Measurements from ENCODE around the gene BNIP5. TPM values are rescaled to one million over a fixed set of nuclear protein-coding genes. Genes with fewer than 3 reads are reported as not detected.
A peak's percentile ranks its signal among the peaks of the same experiment; 100 is the strongest.

Gene BNIP5
- total and polyA plus RNA-seq, 5 donors from 2014 or later, result not detected

DNA sequence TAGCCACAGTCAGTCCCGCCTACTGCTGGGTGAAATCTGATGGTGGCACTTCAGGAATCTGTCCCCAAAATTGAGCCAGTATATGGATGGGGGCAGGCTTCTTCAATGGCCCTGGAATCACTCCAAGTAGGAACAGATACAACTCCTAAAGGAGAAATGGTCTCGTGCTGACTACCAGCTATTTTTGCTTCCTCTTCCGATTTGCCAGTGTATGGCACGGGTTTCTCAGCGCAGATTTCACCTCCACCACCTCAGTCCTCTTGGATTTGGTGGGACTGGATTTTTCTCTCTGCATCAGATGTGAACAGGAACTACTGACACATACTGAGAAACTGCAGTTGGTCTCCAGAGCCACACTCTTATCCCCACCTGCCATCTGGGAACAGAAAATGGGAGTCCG is 39.6 kb downstream of the BNIP5 start:
- Mint-ChIP-seq H3K4me3 (no peak overlapping the region), H3K27me3 (peaks cover 43% of the 10 kb centered on the region), H3K9me3 (peaks cover 0 to 2% (median 0%) of the 10 kb centered on the region in 7 donors), H3K4me1 (no peaks in the 10 kb centered on the region), H3K36me3 (no peaks in the 10 kb centered on the region), H3K27ac (no peak overlapping the region)
- no peaks in the 10 kb centered on the region for H3K9me3 ChIP-seq (ENCODE audit: control insufficient read depth in 2 of 2, low read length in 2 of 2)
- no peak for ATAC-seq (ENCODE audit: low read depth in 2 of 2)
- H3K4me3 ChIP-seq (ENCODE audit: low read depth, low read length), result no peak overlapping the region
- no peaks in the 10 kb centered on the region for H3K4me1 ChIP-seq (ENCODE audit: control insufficient read depth, insufficient read depth, low read length, poor library complexity, severe bottlenecking)
- H3K27ac ChIP-seq (ENCODE audit: insufficient read depth, low read length, poor library complexity, severe bottlenecking), result no peak overlapping the region
- no peaks in the 10 kb centered on the region for H3K36me3 ChIP-seq (ENCODE audit: control insufficient read depth, insufficient read depth, low read length)
- no peaks in the 10 kb centered on the region for H3K27me3 ChIP-seq (ENCODE audit: control insufficient read depth, insufficient read depth, low read length)
- DNase-seq, result no peak

DNA sequence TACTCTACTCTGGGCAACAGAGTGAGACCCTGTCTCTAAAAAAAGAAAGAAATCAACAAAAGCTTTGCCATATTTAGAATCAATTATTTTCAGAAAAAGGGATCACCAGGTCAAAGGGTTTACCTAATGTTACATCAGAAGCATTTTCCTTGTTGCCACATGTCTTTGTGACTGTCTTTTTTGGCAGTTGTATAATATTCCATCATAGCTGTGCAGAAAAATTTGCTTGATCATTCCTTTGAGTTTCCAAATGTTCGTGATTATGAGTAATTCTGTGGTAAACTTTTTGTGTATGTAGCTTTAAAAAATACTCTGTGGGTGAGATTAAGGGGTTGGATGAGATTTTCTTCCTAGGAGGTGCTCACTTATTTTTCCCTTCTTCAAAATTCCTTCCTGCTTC is 40.4 kb downstream of the BNIP5 start:
- no peaks in the 10 kb centered on the region for H3K36me3 ChIP-seq (ENCODE audit: control insufficient read depth, insufficient read depth, low read length)
- peaks cover 40% of the 10 kb centered on the region for H3K27me3 Mint-ChIP-seq
- no peak overlapping the region for H3K4me3 ChIP-seq (ENCODE audit: low read depth, low read length)
- no peaks in the 10 kb centered on the region for H3K36me3 Mint-ChIP-seq
- no peak overlapping the region for H3K27ac ChIP-seq (ENCODE audit: insufficient read depth, low read length, poor library complexity, severe bottlenecking)
- ATAC-seq (ENCODE audit: low read depth in 2 of 2), result no peak
- H3K27ac Mint-ChIP-seq, result no peak overlapping the region
- DNase-seq, result no peak
- H3K4me3 Mint-ChIP-seq, result no peak overlapping the region
- H3K9me3 ChIP-seq (ENCODE audit: control insufficient read depth in 2 of 2, low read length in 2 of 2), result no peaks in the 10 kb centered on the region
- no peaks in the 10 kb centered on the region for H3K4me1 Mint-ChIP-seq
- H3K4me1 ChIP-seq (ENCODE audit: control insufficient read depth, insufficient read depth, low read length, poor library complexity, severe bottlenecking), result no peaks in the 10 kb centered on the region
- H3K9me3 Mint-ChIP-seq, result peaks cover 0 to 1% (median 0%) of the 10 kb centered on the region in 7 donors
- no peaks in the 10 kb centered on the region for H3K27me3 ChIP-seq (ENCODE audit: control insufficient read depth, insufficient read depth, low read length)

DNA sequence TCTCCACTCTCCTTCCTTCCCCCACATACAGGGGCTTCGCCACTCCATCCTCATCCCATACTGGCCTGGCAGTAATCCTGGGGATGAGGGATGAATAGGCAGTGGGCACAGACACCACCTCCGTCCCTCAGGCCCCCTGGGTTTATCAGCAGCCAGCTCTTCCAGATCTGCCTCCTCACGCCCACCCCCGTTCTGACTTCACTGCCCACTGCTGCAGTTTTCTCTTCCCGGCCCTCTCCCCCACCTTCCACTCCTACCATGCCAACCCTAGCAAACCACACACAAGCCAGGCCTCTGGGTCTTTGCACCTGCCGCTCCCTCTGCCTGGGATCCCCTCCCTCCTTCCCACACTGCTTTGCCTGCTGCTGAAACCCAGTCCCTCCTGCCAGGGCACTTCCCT is 44.5 kb downstream of the BNIP5 start:
- Histone ChIP-seq H3K9me3 (ENCODE audit: control insufficient read depth in 2 of 2, low read length in 2 of 2) (no peaks in the 10 kb centered on the region), H3K4me3 (ENCODE audit: low read depth, low read length) (no peak overlapping the region), H3K27me3 (ENCODE audit: control insufficient read depth, insufficient read depth, low read length) (peaks cover 4% of the 10 kb centered on the region), H3K27ac (ENCODE audit: insufficient read depth, low read length, poor library complexity, severe bottlenecking) (no peak overlapping the region), H3K36me3 (ENCODE audit: control insufficient read depth, insufficient read depth, low read length) (no peaks in the 10 kb centered on the region), H3K4me1 (ENCODE audit: control insufficient read depth, insufficient read depth, low read length, poor library complexity, severe bottlenecking) (peaks cover 3% of the 10 kb centered on the region)
- no peak for DNase-seq
- peaks cover 21% of the 10 kb centered on the region for H3K27me3 Mint-ChIP-seq
- H3K36me3 Mint-ChIP-seq, result no peaks in the 10 kb centered on the region
- peaks cover 0 to 1% (median 0%) of the 10 kb centered on the region in 7 donors for H3K9me3 Mint-ChIP-seq
- no peak for ATAC-seq (ENCODE audit: low read depth in 2 of 2)
- no peak overlapping the region for H3K4me3 Mint-ChIP-seq
- peaks cover 0 to 7% (median 2%) of the 10 kb centered on the region in 4 donors for H3K4me1 Mint-ChIP-seq
- H3K27ac Mint-ChIP-seq, result no peak overlapping the region

DNA sequence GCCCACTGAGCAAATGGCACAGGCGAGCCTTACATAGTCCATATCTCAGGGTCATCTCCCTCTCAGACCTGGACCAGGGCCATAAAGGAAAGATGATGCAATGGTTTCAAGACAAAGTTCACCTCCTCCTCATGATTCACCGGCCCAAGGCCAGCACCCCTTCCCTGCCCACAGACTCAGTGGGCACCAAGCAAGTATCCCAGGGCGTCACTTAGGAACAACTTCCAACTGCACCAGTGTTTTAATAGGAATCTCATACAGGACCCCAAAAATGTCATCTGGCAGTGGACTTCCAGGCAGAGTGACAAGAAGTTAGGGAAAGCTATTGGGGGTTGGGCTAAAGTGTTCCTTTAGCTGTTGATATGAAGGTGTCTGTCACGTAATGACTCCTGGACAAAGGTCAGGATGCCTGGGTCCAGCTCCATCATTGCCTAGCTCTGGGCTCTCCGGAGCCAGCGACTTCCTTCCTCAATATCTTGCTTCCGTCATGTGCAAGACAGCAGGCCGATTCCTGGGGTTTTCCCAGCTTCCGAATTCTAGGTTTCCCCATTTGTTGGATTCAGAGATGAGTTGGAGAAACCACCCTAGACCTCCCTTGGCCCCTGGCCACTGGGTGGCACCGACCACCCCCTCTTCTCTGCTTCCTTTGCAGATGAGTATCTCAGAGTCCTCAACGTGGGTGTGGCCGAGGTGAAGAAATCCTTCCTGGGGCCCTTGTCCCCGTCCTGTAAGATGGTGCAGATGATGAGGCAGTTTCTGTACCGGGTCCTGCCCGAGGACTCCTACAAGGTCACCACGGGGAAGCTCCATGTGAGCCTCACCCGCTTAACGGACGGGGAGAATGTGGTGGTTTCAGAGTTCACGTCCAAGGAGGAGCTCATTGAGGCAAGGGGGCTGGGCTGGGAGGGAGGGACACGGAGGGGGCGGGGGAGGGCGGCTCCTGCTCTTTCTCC is 45.7 kb downstream of the BNIP5 start:
- H3K36me3 ChIP-seq (ENCODE audit: control insufficient read depth, insufficient read depth, low read length), result no peaks in the 10 kb centered on the region
- Mint-ChIP-seq H3K36me3 (no peaks in the 10 kb centered on the region), H3K27ac (no peak overlapping the region), H3K27me3 (peaks cover 11% of the 10 kb centered on the region), H3K4me3 (no peak overlapping the region), H3K9me3 (peaks cover 0 to 1% (median 0%) of the 10 kb centered on the region in 7 donors), H3K4me1 (peaks cover 0 to 7% (median 2%) of the 10 kb centered on the region in 4 donors)
- peaks cover 4% of the 10 kb centered on the region for H3K4me1 ChIP-seq (ENCODE audit: control insufficient read depth, insufficient read depth, low read length, poor library complexity, severe bottlenecking)
- H3K27me3 ChIP-seq (ENCODE audit: control insufficient read depth, insufficient read depth, low read length), result peaks cover 7% of the 10 kb centered on the region
- no peak overlapping the region for H3K27ac ChIP-seq (ENCODE audit: insufficient read depth, low read length, poor library complexity, severe bottlenecking)
- peak in 1 of 2 donors; percentile 18 for ATAC-seq (ENCODE audit: low read depth in 2 of 2)
- no peaks in the 10 kb centered on the region for H3K9me3 ChIP-seq (ENCODE audit: control insufficient read depth in 2 of 2, low read length in 2 of 2)
- no peak overlapping the region for H3K4me3 ChIP-seq (ENCODE audit: low read depth, low read length)
- DNase-seq, result no peak

GRCh38 chr6:36289281-36289878 is 47.3 kb downstream of the BNIP5 start:
- ATAC-seq (ENCODE audit: low read depth in 2 of 2) (no peak), DNase-seq (no peak)
- no peak overlapping the region for H3K27ac Mint-ChIP-seq
- H3K9me3 ChIP-seq (ENCODE audit: control insufficient read depth in 2 of 2, low read length in 2 of 2), result no peaks in the 10 kb centered on the region
- H3K4me1 ChIP-seq (ENCODE audit: control insufficient read depth, insufficient read depth, low read length, poor library complexity, severe bottlenecking), result peaks cover 4% of the 10 kb centered on the region
- H3K36me3 ChIP-seq (ENCODE audit: control insufficient read depth, insufficient read depth, low read length), result no peaks in the 10 kb centered on the region
- no peak overlapping the region for H3K27ac ChIP-seq (ENCODE audit: insufficient read depth, low read length, poor library complexity, severe bottlenecking)
- H3K4me3 ChIP-seq (ENCODE audit: low read depth, low read length), result no peak overlapping the region
- peaks cover 17% of the 10 kb centered on the region for H3K27me3 Mint-ChIP-seq
- H3K9me3 Mint-ChIP-seq, result no peaks in the 10 kb centered on the region
- no peaks in the 10 kb centered on the region for H3K36me3 Mint-ChIP-seq
- no peak overlapping the region for H3K4me3 Mint-ChIP-seq
- H3K27me3 ChIP-seq (ENCODE audit: control insufficient read depth, insufficient read depth, low read length), result peaks cover 21% of the 10 kb centered on the region
- peaks cover 0 to 7% (median 3%) of the 10 kb centered on the region in 4 donors for H3K4me1 Mint-ChIP-seq

DNA sequence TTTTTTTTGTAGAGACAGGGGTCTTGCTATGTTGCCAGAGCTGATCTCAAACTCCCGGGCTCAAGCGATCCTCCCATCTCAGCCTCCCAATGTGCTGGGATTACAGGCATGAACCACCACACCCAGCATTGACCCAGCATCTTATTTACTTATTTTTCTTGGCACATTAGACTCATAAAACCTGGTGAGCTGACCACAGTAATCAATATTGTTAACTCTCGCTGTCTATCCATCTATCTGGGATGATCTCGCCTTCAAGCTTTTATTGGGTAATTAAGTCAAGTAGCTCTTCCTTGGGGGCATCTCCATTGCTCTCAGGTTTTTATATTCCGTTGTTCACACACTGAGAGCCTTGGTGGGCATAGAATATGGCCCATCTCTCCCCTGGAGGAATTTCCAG is 49.8 kb downstream of the BNIP5 start:
- Histone ChIP-seq H3K27ac (ENCODE audit: insufficient read depth, low read length, poor library complexity, severe bottlenecking) (no peak overlapping the region), H3K27me3 (ENCODE audit: control insufficient read depth, insufficient read depth, low read length) (peaks cover 28% of the 10 kb centered on the region), H3K9me3 (ENCODE audit: control insufficient read depth in 2 of 2, low read length in 2 of 2) (no peaks in the 10 kb centered on the region), H3K36me3 (ENCODE audit: control insufficient read depth, insufficient read depth, low read length) (no peaks in the 10 kb centered on the region), H3K4me1 (ENCODE audit: control insufficient read depth, insufficient read depth, low read length, poor library complexity, severe bottlenecking) (peaks cover 4% of the 10 kb centered on the region), H3K4me3 (ENCODE audit: low read depth, low read length) (no peak overlapping the region)
- Mint-ChIP-seq H3K9me3 (no peaks in the 10 kb centered on the region), H3K27ac (no peak overlapping the region), H3K4me3 (no peak overlapping the region), H3K36me3 (no peaks in the 10 kb centered on the region), H3K27me3 (peaks cover 27% of the 10 kb centered on the region), H3K4me1 (peaks cover 0 to 7% (median 3%) of the 10 kb centered on the region in 4 donors)
- ATAC-seq (ENCODE audit: low read depth in 2 of 2) (no peak), DNase-seq (no peak)

DNA sequence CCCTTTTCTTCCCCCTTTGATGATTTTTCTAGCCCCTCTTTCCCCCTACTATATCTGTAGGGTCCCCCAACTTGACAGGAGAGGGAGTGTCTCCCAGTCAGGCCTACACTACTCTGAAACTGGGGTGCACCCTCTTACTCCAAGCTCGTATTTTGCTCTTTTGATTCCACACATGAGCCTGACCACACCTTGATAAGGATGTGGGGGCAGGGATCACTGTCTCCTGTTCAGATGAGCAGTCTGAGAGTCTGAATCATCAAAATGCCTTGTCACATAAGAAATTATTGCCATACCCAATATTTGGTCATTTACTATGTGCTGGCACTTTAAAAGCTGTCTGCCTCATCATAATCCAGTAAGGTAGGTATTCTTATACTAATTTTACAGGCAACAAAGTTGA is 50.9 kb downstream of the BNIP5 start:
- H3K27ac ChIP-seq (ENCODE audit: insufficient read depth, low read length, poor library complexity, severe bottlenecking), result no peak overlapping the region
- Mint-ChIP-seq H3K36me3 (no peaks in the 10 kb centered on the region), H3K27ac (no peak overlapping the region), H3K27me3 (peaks cover 38% of the 10 kb centered on the region), H3K9me3 (no peaks in the 10 kb centered on the region), H3K4me1 (peaks cover 0 to 7% (median 3%) of the 10 kb centered on the region in 4 donors), H3K4me3 (no peak overlapping the region)
- peaks cover 4% of the 10 kb centered on the region for H3K4me1 ChIP-seq (ENCODE audit: control insufficient read depth, insufficient read depth, low read length, poor library complexity, severe bottlenecking)
- H3K36me3 ChIP-seq (ENCODE audit: control insufficient read depth, insufficient read depth, low read length), result no peaks in the 10 kb centered on the region
- ATAC-seq (ENCODE audit: low read depth in 2 of 2), result no peak
- peaks cover 32% of the 10 kb centered on the region for H3K27me3 ChIP-seq (ENCODE audit: control insufficient read depth, insufficient read depth, low read length)
- H3K4me3 ChIP-seq (ENCODE audit: low read depth, low read length), result no peak overlapping the region
- H3K9me3 ChIP-seq (ENCODE audit: control insufficient read depth in 2 of 2, low read length in 2 of 2), result no peaks in the 10 kb centered on the region
- no peak for DNase-seq
